Neuronal stem cell (in vitro differentiated cells): Measurements from ENCODE around the gene DPP9.
"Not testable (repeated sequence)": the region's sequence is repeated elsewhere in the genome, so short reads cannot be mapped to it uniquely, and the experiment has no call there.

Experiments used
- DNase-seq: peaks from one replicate; pipeline ENCODE4 v3.0.0-alpha.2; 2013; ENCODE audit warnings: low spot score
- H2AFZ ChIP-seq: one replicate; pipeline ENCODE4 v1.6.1; 2013; ENCODE audit warnings: mild to moderate bottlenecking, low read length, inconsistent platforms
- H2AK5ac ChIP-seq: 2 replicates; pipeline ENCODE4 v1.6.1; 2013; ENCODE audit warnings: low read depth, mild to moderate bottlenecking, inconsistent platforms, low read length, moderate library complexity, mixed read lengths
- H2BK120ac ChIP-seq: 2 replicates; pipeline ENCODE4 v1.6.1; 2013; ENCODE audit warnings: low read depth, mild to moderate bottlenecking, inconsistent platforms, low read length, moderate library complexity, mixed read lengths
- H2BK12ac ChIP-seq: one replicate; pipeline ENCODE4 v1.6.1; 2013; ENCODE audit warnings: low read length, inconsistent platforms
- H2BK15ac ChIP-seq: 2 replicates; pipeline ENCODE4 v1.6.1; 2013; ENCODE audit warnings: mild to moderate bottlenecking, low read length, inconsistent platforms, mixed read lengths
- H2BK5ac ChIP-seq: one replicate; pipeline ENCODE4 v1.6.1; 2013; ENCODE audit warnings: inconsistent platforms, mild to moderate bottlenecking, low read length, moderate library complexity
- H3K14ac ChIP-seq: one replicate; pipeline ENCODE4 v1.6.1; 2013; ENCODE audit warnings: low read length, inconsistent platforms
- H3K18ac ChIP-seq: 2 replicates; pipeline ENCODE4 v1.6.1; 2013; ENCODE audit warnings: low read length, inconsistent platforms
- H3K23ac ChIP-seq: 2 replicates; pipeline ENCODE4 v1.6.1; 2013; ENCODE audit warnings: low read depth, mild to moderate bottlenecking, mixed read lengths, low read length, inconsistent platforms; ENCODE audit not compliant: poor library complexity
- H3K27ac ChIP-seq: replicated peaks from 3 replicates; pipeline ENCODE4 v1.5.1; 2013; ENCODE audit warnings: low read length, inconsistent platforms
- H3K27me3 ChIP-seq, 3 experiments: 2 replicates each; pipeline ENCODE4 v1.6.1; 2013; ENCODE audit warnings: low read length in 3 of 3, mild to moderate bottlenecking in 2 of 3, inconsistent platforms in 1 of 3, low read depth in 1 of 3, mixed read lengths in 1 of 3, moderate library complexity in 1 of 3; ENCODE audit not compliant: control insufficient read depth in 3 of 3, insufficient read depth in 3 of 3
- H3K36me3 ChIP-seq, 2 donors: replicated peaks in 1 of 2; 2 replicates each; pipeline ENCODE4 v1.6.1; 2013; ENCODE audit warnings: low read length in 2 of 2; ENCODE audit not compliant: control insufficient read depth in 2 of 2, insufficient read depth in 2 of 2
- H3K4ac ChIP-seq: 2 replicates; pipeline ENCODE4 v1.6.1; 2013; ENCODE audit warnings: inconsistent platforms, mild to moderate bottlenecking, low read length, moderate library complexity
- H3K4me1 ChIP-seq, 2 donors: 1 replicate in 1 of 2; 2 replicates in 1 of 2; pipeline ENCODE4 v1.6.1; 2013; ENCODE audit warnings: low read length in 2 of 2, low read depth in 1 of 2; ENCODE audit not compliant: control insufficient read depth in 2 of 2, insufficient read depth in 1 of 2
- H3K4me2 ChIP-seq: one replicate; pipeline ENCODE4 v1.6.1; 2013; ENCODE audit warnings: mild to moderate bottlenecking, low read length, inconsistent platforms; ENCODE audit not compliant: insufficient read depth, poor library complexity, severe bottlenecking
- H3K4me3 ChIP-seq, 2 donors: 2 replicates each; pipeline ENCODE4 v1.5.1; 2013; ENCODE audit warnings: low read length in 2 of 2, mild to moderate bottlenecking in 2 of 2, inconsistent platforms in 1 of 2, moderate library complexity in 1 of 2
- H3K79me1 ChIP-seq: one replicate; pipeline ENCODE4 v1.6.1; 2013; ENCODE audit warnings: low read depth, mild to moderate bottlenecking, inconsistent platforms, low read length, moderate library complexity
- H3K9ac ChIP-seq: one replicate; pipeline ENCODE4 v1.6.1; 2013; ENCODE audit warnings: mild to moderate bottlenecking, low read depth, low read length, inconsistent platforms; ENCODE audit not compliant: poor library complexity
- H3K9me3 ChIP-seq, 2 donors: replicated peaks in 1 of 2; 2 replicates each; pipeline versions ENCODE3 to v1.6.1; 2013; ENCODE audit warnings: low read length in 2 of 2, mild to moderate bottlenecking in 2 of 2, inconsistent platforms in 1 of 2, low read depth in 1 of 2, mixed read lengths in 1 of 2, moderate library complexity in 1 of 2; ENCODE audit not compliant: control insufficient read depth in 2 of 2, insufficient read depth in 1 of 2
- H4K8ac ChIP-seq: one replicate; pipeline ENCODE4 v1.6.1; 2013; ENCODE audit warnings: low read depth, mild to moderate bottlenecking, inconsistent platforms, low read length, moderate library complexity
- H4K91ac ChIP-seq: one replicate; pipeline ENCODE4 v1.6.1; 2013; ENCODE audit warnings: low read length, low read depth, mild to moderate bottlenecking, inconsistent platforms; ENCODE audit not compliant: poor library complexity
- WGBS, 2 donors: extraction: QIAGEN DNeasy Blood & Tissue Kit; methylation state at CpG; one replicate each; pipeline ENCODE4 v1.1.7; 2013; ENCODE audit warnings: missing lambda C conversion rate in 2 of 2, mixed read lengths in 1 of 2; ENCODE audit not compliant: insufficient read length in 2 of 2, insufficient replicate concordance in 1 of 2; ENCODE audit errors: extremely low coverage in 2 of 2; 5-methylcytosine and 5-hydroxymethylcytosine counted together

The DPP9 gene

GRCh38 chr19:4717191-4717965, 6.3 kb downstream of the DPP9 start:
- H2AFZ ChIP-seq: no peak overlapping the region
- H2AK5ac ChIP-seq: no peak overlapping the region
- H3K4me1 ChIP-seq: peaks cover under 1 to 4% of the 10 kb centered on the region in 2 donors
- no peak overlapping the region for H2BK15ac ChIP-seq
- H3K4ac ChIP-seq: no peak overlapping the region
- H4K91ac ChIP-seq: no peak overlapping the region
- H3K23ac ChIP-seq: no peak overlapping the region
- no peak overlapping the region for H3K18ac ChIP-seq
- H3K27me3 ChIP-seq: no peaks in the 10 kb centered on the region
- peaks cover 7% of the 10 kb centered on the region for H3K79me1 ChIP-seq
- DNase-seq: no peak
- no peak overlapping the region for H2BK5ac ChIP-seq
- H2BK120ac ChIP-seq: no peak overlapping the region
- H3K14ac ChIP-seq: no peak overlapping the region
- H3K27ac ChIP-seq: no peak overlapping the region
- H3K36me3 ChIP-seq: peaks cover 43 to 81% of the 10 kb centered on the region in 2 donors
- no peaks in the 10 kb centered on the region for H3K9me3 ChIP-seq
- H3K4me2 ChIP-seq: no peak overlapping the region
- no peak overlapping the region for H3K9ac ChIP-seq
- no peak overlapping the region for H2BK12ac ChIP-seq
- WGBS, 2 donors: no CpG with 5 or more reads among the region's 23 CpGs
- no peak overlapping the region for H4K8ac ChIP-seq
- H3K4me3 ChIP-seq: no peak overlapping the region

- Histone ChIP-seq H4K91ac (no peak overlapping the region), H2BK15ac (no peak overlapping the region), H3K36me3 (peaks cover 49 to 90% of the 10 kb centered on the region in 2 donors), H3K18ac (no peak overlapping the region), H3K27ac (no peak overlapping the region), H4K8ac (no peak overlapping the region), H2AK5ac (no peak overlapping the region), H2BK12ac (no peak overlapping the region), H3K4me2 (no peak overlapping the region), H3K27me3 (no peaks in the 10 kb centered on the region), H3K4me3 (no peak overlapping the region), H3K4ac (no peak overlapping the region), H2BK120ac (no peak overlapping the region), H3K4me1 (no peaks in the 10 kb centered on the region), H3K14ac (no peak overlapping the region), H3K9me3 (no peaks in the 10 kb centered on the region), H3K79me1 (peaks cover 4% of the 10 kb centered on the region), H2BK5ac (no peak overlapping the region), H3K9ac (no peak overlapping the region), H2AFZ (no peak overlapping the region), H3K23ac (no peak overlapping the region)
- no CpG with 5 or more reads among the region's 28 CpGs for WGBS, 2 donors
- DNase-seq: no peak
Observed at GRCh38 chr19:4715529-4716221, 8.0 kb downstream of the DPP9 start.

- H4K91ac ChIP-seq, H2BK15ac ChIP-seq, H3K18ac ChIP-seq, H4K8ac ChIP-seq, H2BK12ac ChIP-seq, H3K4me1 ChIP-seq, H3K23ac ChIP-seq, H3K27ac ChIP-seq, H3K79me1 ChIP-seq, H3K4ac ChIP-seq, H3K9me3 ChIP-seq, DNase-seq, H2BK120ac ChIP-seq, H3K14ac ChIP-seq, H2AK5ac ChIP-seq, H3K9ac ChIP-seq, H2BK5ac ChIP-seq, H3K27me3 ChIP-seq, H2AFZ ChIP-seq, H3K4me2 ChIP-seq: not testable (repeated sequence)
- Histone ChIP-seq H3K4me3 (peak overlapping the region in 1 of 2 donors; percentile 67), H3K36me3 (peaks cover 52 to 90% of the 10 kb centered on the region in 2 donors)
- WGBS, 2 donors: no CpG with 5 or more reads among the region's 6 CpGs
Observed at GRCh38 chr19:4715178-4715528, 8.5 kb downstream of the DPP9 start.

GRCh38 chr19:4714016-4714415, 9.6 kb downstream of the DPP9 start:
- peaks cover 52 to 89% of the 10 kb centered on the region in 2 donors for H3K36me3 ChIP-seq
- no peak overlapping the region for H2AFZ ChIP-seq
- H2BK12ac ChIP-seq: no peak overlapping the region
- no peak overlapping the region for H2BK15ac ChIP-seq
- no peak overlapping the region for H3K4me3 ChIP-seq
- H3K14ac ChIP-seq: no peak overlapping the region
- no peak overlapping the region for H3K18ac ChIP-seq
- H3K79me1 ChIP-seq: peaks cover 5% of the 10 kb centered on the region
- H2BK5ac ChIP-seq: no peak overlapping the region
- H3K23ac ChIP-seq: no peak overlapping the region
- no peak overlapping the region for H4K91ac ChIP-seq
- no peak overlapping the region for H3K4ac ChIP-seq
- no peaks in the 10 kb centered on the region for H3K27me3 ChIP-seq
- DNase-seq: no peak
- no peak overlapping the region for H3K9ac ChIP-seq
- no CpG with 5 or more reads among the region's 27 CpGs for WGBS, 2 donors
- H4K8ac ChIP-seq: no peak overlapping the region
- H2AK5ac ChIP-seq: no peak overlapping the region
- no peaks in the 10 kb centered on the region for H3K9me3 ChIP-seq
- no peak overlapping the region for H3K4me2 ChIP-seq
- no peak overlapping the region for H3K27ac ChIP-seq
- no peak overlapping the region for H2BK120ac ChIP-seq
- H3K4me1 ChIP-seq: no peaks in the 10 kb centered on the region
